Neural progenitor cell (in vitro differentiated cells): Measurements from ENCODE around the gene RGS7.

Experiments
- EZH2 ChIP-seq: fragments of 200-600 bp; sonication (generic); IDR thresholded peaks from 2 replicates; pipeline ENCODE4 v1.6.1; 2017; ENCODE audit warnings: antibody characterized with exemption, mild to moderate bottlenecking, moderate library complexity
- EZH2phosphoT487 ChIP-seq: fragments of 200-600 bp; sonication (generic); IDR thresholded peaks from 2 replicates; pipeline ENCODE4 v1.6.1; 2017; ENCODE audit warnings: antibody characterized with exemption
- TF ChIP-seq, protein P1 (sequence below): fragments of 200-600 bp; sonication (generic); IDR thresholded peaks from 2 replicates; pipeline ENCODE4 v1.5.1; 2017; ENCODE audit warnings: antibody characterized with exemption, mild to moderate bottlenecking

DNA sequence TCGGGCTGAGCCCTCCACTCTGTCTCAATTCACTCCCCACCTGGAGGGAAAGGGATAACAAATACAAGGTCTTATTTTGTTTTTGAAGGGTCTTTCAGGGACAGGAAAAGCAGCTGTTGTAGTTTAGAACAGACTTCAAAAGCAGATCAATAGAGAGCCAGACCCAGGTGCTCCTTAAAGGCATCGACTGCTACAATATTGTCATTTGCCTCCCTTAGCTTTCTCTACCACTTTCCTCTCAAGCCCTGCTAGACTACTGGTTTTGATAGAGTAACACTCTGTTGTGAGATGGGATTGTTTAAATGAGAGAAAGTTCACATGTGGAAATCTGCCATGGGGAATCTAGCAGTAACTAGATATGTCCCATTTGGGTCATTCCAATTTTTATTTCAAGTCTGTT, 24.0 kb downstream of the RGS7 start:
- no peak for TF ChIP-seq EZH2
- TF ChIP-seq, protein P1, sequence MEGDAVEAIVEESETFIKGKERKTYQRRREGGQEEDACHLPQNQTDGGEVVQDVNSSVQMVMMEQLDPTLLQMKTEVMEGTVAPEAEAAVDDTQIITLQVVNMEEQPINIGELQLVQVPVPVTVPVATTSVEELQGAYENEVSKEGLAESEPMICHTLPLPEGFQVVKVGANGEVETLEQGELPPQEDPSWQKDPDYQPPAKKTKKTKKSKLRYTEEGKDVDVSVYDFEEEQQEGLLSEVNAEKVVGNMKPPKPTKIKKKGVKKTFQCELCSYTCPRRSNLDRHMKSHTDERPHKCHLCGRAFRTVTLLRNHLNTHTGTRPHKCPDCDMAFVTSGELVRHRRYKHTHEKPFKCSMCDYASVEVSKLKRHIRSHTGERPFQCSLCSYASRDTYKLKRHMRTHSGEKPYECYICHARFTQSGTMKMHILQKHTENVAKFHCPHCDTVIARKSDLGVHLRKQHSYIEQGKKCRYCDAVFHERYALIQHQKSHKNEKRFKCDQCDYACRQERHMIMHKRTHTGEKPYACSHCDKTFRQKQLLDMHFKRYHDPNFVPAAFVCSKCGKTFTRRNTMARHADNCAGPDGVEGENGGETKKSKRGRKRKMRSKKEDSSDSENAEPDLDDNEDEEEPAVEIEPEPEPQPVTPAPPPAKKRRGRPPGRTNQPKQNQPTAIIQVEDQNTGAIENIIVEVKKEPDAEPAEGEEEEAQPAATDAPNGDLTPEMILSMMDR, result no peak
- TF ChIP-seq EZH2phosphoT487, result no peak
